K562 (cell line): ENCODE data around the gene NUP50. TPM values are rescaled to one million over a fixed set of nuclear protein-coding genes. Genes with fewer than 3 reads are reported as not detected.

ENCODE experiments used
- ATAC-seq: fragments of 200-7000 bp; cut with Tn5 transposase; 3 replicates; pipeline ENCODE4 v1.9.1; 2020; ENCODE audit warnings: moderate library complexity
- BruUV-seq: library from RNA; stranded (reverse); fragments of 400-500 nt; replicated peaks from 2 replicates; lab custom pipeline; 2021; lab: Mats Ljungman, UMichigan
- CTCF ChIA-PET: fragments of 300-600 bp; formaldehyde crosslinking; extraction: SDS; loops from one replicate; lab custom pipeline; 2021; ENCODE audit warnings: low intra/inter-chr PET ratio; lab: Yijun Ruan, JAX
- POLR2A ChIA-PET: fragments of 300-600, 350-650 bp; sonication (Branson Sonifier 250); formaldehyde crosslinking; extraction: SDS; loops from one replicate; lab custom pipeline; 2021; ENCODE audit warnings: antibody characterized with exemption, inconsistent platforms; lab: Yijun Ruan, JAX
- DNase-seq, 4 experiments: peaks; one replicate each; pipeline versions ENCODE4 v3.0.0 to v3.0.0-alpha.2; 2011 to 2018; ENCODE audit warnings: low spot score in 3 of 4, mixed read lengths in 3 of 4; ENCODE audit errors: extremely low read depth in 1 of 4
- FAIRE-seq: peaks from 2 replicates; lab custom pipeline; 2011; peaks lifted over from hg19 to GRCh38; lab: Jason Lieb, UNC
- H2AFZ ChIP-seq: 2 replicates; pipeline ENCODE4 v1.6.0; 2011; ENCODE audit warnings: low read depth, low read length, control low read depth, inconsistent platforms
- H3K27ac ChIP-seq: fragments of 200-600 bp; 3 replicates; pipeline ENCODE4 v1.8.0; 2011; ENCODE audit warnings: low read depth, mild to moderate bottlenecking, control low read depth, inconsistent platforms, low read length, moderate library complexity, mixed read lengths; ENCODE audit errors: extremely low read depth
- H3K27me3 ChIP-seq, 2 experiments: fragments of 300-600 bp in 1 of 2; 2 replicates in 1 of 2; 3 replicates in 1 of 2; pipeline versions ENCODE4 v1.6.0 to v1.8.0; 2011; ENCODE audit warnings: inconsistent platforms in 2 of 2, low read length in 2 of 2, mild to moderate bottlenecking in 1 of 2, mixed read lengths in 1 of 2, moderate library complexity in 1 of 2; ENCODE audit not compliant: control insufficient read depth in 2 of 2, insufficient read depth in 2 of 2
- H3K36me3 ChIP-seq: fragments of 300-600 bp; 3 replicates; pipeline ENCODE4 v1.8.0; 2011; ENCODE audit warnings: mild to moderate bottlenecking, low read length, inconsistent platforms; ENCODE audit not compliant: control insufficient read depth, insufficient read depth
- H3K4me1 ChIP-seq, 2 experiments: fragments of 200-600 bp in 1 of 2; replicated peaks in 1 of 2; 2 replicates in 1 of 2; 3 replicates in 1 of 2; pipeline versions ENCODE4 v1.5.1 to v1.8.0; 2011; ENCODE audit warnings: inconsistent platforms in 2 of 2, low read length in 2 of 2, mild to moderate bottlenecking in 1 of 2, mixed read lengths in 1 of 2, moderate library complexity in 1 of 2; ENCODE audit not compliant: control insufficient read depth in 2 of 2, insufficient read depth in 2 of 2
- H3K4me2 ChIP-seq: 2 replicates; pipeline ENCODE4 v1.6.1; 2011; ENCODE audit warnings: low read length, control low read depth, inconsistent platforms, mixed read lengths; ENCODE audit not compliant: insufficient read depth
- H3K4me3 ChIP-seq: fragments of 200-600 bp; sonication (generic), shearing (Covaris generic); 2 replicates; pipeline ENCODE4 v1.5.1; 2016; ENCODE audit warnings: control low read depth, inconsistent platforms
- H3K79me2 ChIP-seq: fragments of 200-600 bp; 3 replicates; pipeline ENCODE4 v1.8.0; 2011; ENCODE audit warnings: low read length, inconsistent platforms; ENCODE audit not compliant: control insufficient read depth, insufficient read depth
- H3K9ac ChIP-seq, 2 experiments: 2 replicates each; pipeline versions ENCODE4 v1.6.0 to v1.6.1; 2011; ENCODE audit warnings: low read depth in 2 of 2, low read length in 2 of 2, control low read depth in 1 of 2, inconsistent platforms in 1 of 2, mild to moderate bottlenecking in 1 of 2, mixed read lengths in 1 of 2; ENCODE audit not compliant: insufficient read depth in 1 of 2
- H3K9me1 ChIP-seq: one replicate; pipeline ENCODE4 v1.6.0; 2011; ENCODE audit warnings: inconsistent platforms, mild to moderate bottlenecking, low read length, moderate library complexity; ENCODE audit not compliant: control insufficient read depth, insufficient read depth
- H3K9me3 ChIP-seq: replicated peaks from 2 replicates; pipeline ENCODE4 v1.5.1; 2011; ENCODE audit warnings: low read depth, low read length, inconsistent platforms; ENCODE audit not compliant: control insufficient read depth, insufficient read depth
- H4K20me1 ChIP-seq: replicated peaks from 2 replicates; pipeline ENCODE4 v1.6.1; 2011; ENCODE audit warnings: low read length, inconsistent platforms, mixed read lengths; ENCODE audit not compliant: control insufficient read depth, insufficient read depth
- BCOR ChIP-seq: fragments of 450-650 bp; IDR thresholded peaks from 2 replicates; pipeline ENCODE4 v1.6.1; 2016
- ESRRA ChIP-seq: fragments of 450-650 bp; IDR thresholded peaks from 2 replicates; pipeline ENCODE4 v1.6.1; 2014; ENCODE audit warnings: low read depth, mild to moderate bottlenecking, moderate library complexity, borderline replicate concordance
- FOSL1 ChIP-seq: fragments of 200-800 bp; sonication (Bioruptor generic); conservative IDR thresholded peaks from 2 replicates; pipeline ENCODE4 v1.6.1; 2016; ENCODE audit warnings: missing genetic modification characterization, missing compliant biosample characterization
- GABPA ChIP-seq: fragments of 200-800 bp; sonication (Bioruptor generic); conservative IDR thresholded peaks from 2 replicates; pipeline ENCODE4 v1.6.1; 2016; ENCODE audit warnings: low read depth, missing genetic modification characterization, missing compliant biosample characterization
- HDAC1 ChIP-seq, 2 experiments: fragments of 450-650 bp; IDR thresholded peaks; 2 replicates each; pipeline ENCODE4 v1.6.1; 2016 to 2017; ENCODE audit warnings: inconsistent platforms in 1 of 2, mild to moderate bottlenecking in 1 of 2, moderate library complexity in 1 of 2
- KDM1A ChIP-seq, 2 experiments: fragments of 450-650 bp; IDR thresholded peaks; 2 replicates each; pipeline ENCODE4 v1.6.1; 2016; ENCODE audit warnings: mild to moderate bottlenecking in 2 of 2
- PPARD ChIP-seq: fragments of 250-450 bp; sonication (Bioruptor Pico); IDR thresholded peaks from 2 replicates; pipeline ENCODE4 v1.8.0; 2022; ENCODE audit warnings: inconsistent platforms, mild to moderate bottlenecking, moderate library complexity
- RBM25 ChIP-seq: fragments of 200-400 bp; formaldehyde crosslinking; IDR thresholded peaks from 2 replicates; pipeline ENCODE4 v1.6.1; 2018; ENCODE audit warnings: low read length, low read depth, moderate library complexity; ENCODE audit not compliant: severe bottlenecking
- ZNF24 ChIP-seq: fragments of 450-650 bp; IDR thresholded peaks from 2 replicates; pipeline ENCODE4 v1.6.1; 2016
- WGBS: fragments of 100-300 bp; shearing (Covaris generic); methylation state at CpG from one replicate; pipeline ENCODE4 v1.1.6; 2016; ENCODE audit warnings: low coverage, mixed read lengths; ENCODE audit not compliant: insufficient coverage; ENCODE audit errors: missing lambda C conversion rate; 5-methylcytosine and 5-hydroxymethylcytosine counted together
- in situ Hi-C: fragments of 300-500 bp; cut with MboI; formaldehyde crosslinking; loops from 4 replicates; pipeline ENCODE4 v1.15.0; 2018; ENCODE audit warnings: inconsistent platforms, mixed read lengths
- intact Hi-C: fragments of 100-400 bp; cut with micrococcal nuclease; formaldehyde crosslinking; loops from 2 replicates; pipeline ENCODE4 v1.14.2; 2022
- polyA plus RNA-seq, 8 experiments: library from polyadenylated mRNA; depleted of rRNA in 4 of 8; stranded (reverse) in 5 of 8; unstranded in 3 of 8; fragments of >200 nt; fragmentation: Nextera tagmentation in 2 of 8; fragmentation: Illumina TruSeq in 1 of 8; extraction: Ambion mirVana in 2 of 8; extraction: Trizol in 1 of 8; gene quantifications; 2 replicates each; pipeline versions ENCODE4 v1.2.1 to v1.2.3, GENCODE V29; 2011 to 2014; ENCODE audit warnings: inconsistent platforms in 1 of 8, missing spikeins in 1 of 8
- total RNA-seq, 7 experiments: library from RNA; depleted of rRNA in 6 of 7; stranded (reverse); fragments of >200 nt in 6 of 7; fragmentation: Illumina TruSeq in 2 of 7; extraction: Trizol in 2 of 7; gene quantifications; 2 replicates each; pipeline versions ENCODE4 v1.2.1 to v1.2.3, GENCODE V29; 2011 to 2021; ENCODE audit warnings: low replicate concordance in 1 of 7
- TF ChIP-seq, protein P1 (sequence below): fragments of 150-350 bp; IDR thresholded peaks from 2 replicates; pipeline ENCODE4 v1.6.1; 2014; ENCODE audit warnings: low read depth, mild to moderate bottlenecking, low read length, borderline replicate concordance

Gene NUP50
- total and polyA plus RNA-seq, 9 of the 15 experiments (the other 6 are each of a cell fraction or from before 2014, with no cell fraction given): 23.8 to 83.7 (median 55.3) TPM

- Histone ChIP-seq H3K9me3 (no peaks in the 10 kb centered on the region), H3K9me1 (no peaks in the 10 kb centered on the region), H3K79me2 (peaks cover 9% of the 10 kb centered on the region; the same call in 1 of the 3 replicates), H4K20me1 (no peaks in the 10 kb centered on the region), H3K36me3 (peaks cover 15% of the 10 kb centered on the region; the same call in 1 of the 3 replicates), H3K9ac (no peak overlapping the region), H3K27ac (no peak overlapping the region), H3K4me1 (no peaks in the 10 kb centered on the region; a peak in 1 of 5 replicates), H3K4me2 (no peak overlapping the region), H3K27me3 (no peaks in the 10 kb centered on the region), H3K4me3 (no peak overlapping the region), H2AFZ (no peak overlapping the region)
- no peak for DNase-seq
- POLR2A ChIA-PET: no interaction called here
- in situ Hi-C loops: loop anchor here (10.0 kb wide), 1 partner anchor 50 kb away; no protein-coding TSS in a partner anchor
- CTCF ChIA-PET: no interaction called here
- intact Hi-C loops: no loop called here
- ATAC-seq: no peak
- no peak for FAIRE-seq
- WGBS: 61% methylated on average over 3 of the region's 3 CpGs
- no TSS peak for BruUV-seq
- TF ChIP-seq ESRRA (peak; percentile 41), PPARD (CRISPR knock-in tag) (no peak), HDAC1 (IDR thresholded peaks at IDR 0.05) (0 out of 4 replicates have a peak, but pooled peaks of 1 of the 2 experiments have one; percentile 38), BCOR (0 out of 2 replicates have a peak, but pooled peaks have one; percentile 40), KDM1A (IDR thresholded peaks at IDR 0.05) (peak; percentile 57 to 71; a peak in 3 of 4 replicates), GABPA (tag) (no peak), RBM25 (peak; percentile 77), ZNF24 (no peak), FOSL1 (tag) (peak; percentile 80)
- TF ChIP-seq, protein P1, sequence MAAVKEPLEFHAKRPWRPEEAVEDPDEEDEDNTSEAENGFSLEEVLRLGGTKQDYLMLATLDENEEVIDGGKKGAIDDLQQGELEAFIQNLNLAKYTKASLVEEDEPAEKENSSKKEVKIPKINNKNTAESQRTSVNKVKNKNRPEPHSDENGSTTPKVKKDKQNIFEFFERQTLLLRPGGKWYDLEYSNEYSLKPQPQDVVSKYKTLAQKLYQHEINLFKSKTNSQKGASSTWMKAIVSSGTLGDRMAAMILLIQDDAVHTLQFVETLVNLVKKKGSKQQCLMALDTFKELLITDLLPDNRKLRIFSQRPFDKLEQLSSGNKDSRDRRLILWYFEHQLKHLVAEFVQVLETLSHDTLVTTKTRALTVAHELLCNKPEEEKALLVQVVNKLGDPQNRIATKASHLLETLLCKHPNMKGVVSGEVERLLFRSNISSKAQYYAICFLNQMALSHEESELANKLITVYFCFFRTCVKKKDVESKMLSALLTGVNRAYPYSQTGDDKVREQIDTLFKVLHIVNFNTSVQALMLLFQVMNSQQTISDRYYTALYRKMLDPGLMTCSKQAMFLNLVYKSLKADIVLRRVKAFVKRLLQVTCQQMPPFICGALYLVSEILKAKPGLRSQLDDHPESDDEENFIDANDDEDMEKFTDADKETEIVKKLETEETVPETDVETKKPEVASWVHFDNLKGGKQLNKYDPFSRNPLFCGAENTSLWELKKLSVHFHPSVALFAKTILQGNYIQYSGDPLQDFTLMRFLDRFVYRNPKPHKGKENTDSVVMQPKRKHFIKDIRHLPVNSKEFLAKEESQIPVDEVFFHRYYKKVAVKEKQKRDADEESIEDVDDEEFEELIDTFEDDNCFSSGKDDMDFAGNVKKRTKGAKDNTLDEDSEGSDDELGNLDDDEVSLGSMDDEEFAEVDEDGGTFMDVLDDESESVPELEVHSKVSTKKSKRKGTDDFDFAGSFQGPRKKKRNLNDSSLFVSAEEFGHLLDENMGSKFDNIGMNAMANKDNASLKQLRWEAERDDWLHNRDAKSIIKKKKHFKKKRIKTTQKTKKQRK: no peak
Observed at GRCh38 chr22:45154383-45154782, 9.3 kb upstream of the NUP50 start.
